ENCODE results near the gene LRRK2.

The LRRK2 gene

DNA sequence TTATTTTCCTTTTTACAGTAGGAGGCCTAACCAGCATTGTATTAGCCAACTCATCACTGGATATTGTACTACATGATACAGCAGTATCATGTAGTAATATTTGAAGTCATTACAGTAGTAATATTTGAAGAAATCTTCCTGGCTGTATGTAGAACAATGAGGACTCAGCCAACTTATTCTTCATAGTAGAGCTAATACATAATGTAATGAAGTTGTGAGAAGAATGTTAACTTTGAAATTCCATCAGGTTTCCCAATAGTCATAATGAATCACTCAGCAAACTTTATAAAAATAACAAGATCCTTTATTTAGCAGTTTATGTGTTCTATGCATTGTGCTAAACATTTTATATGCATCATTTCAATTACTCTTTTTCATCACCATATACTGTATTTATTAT, 61.8 kb downstream of the LRRK2 start (continued):
- TF ChIP-seq, protein P1, sequence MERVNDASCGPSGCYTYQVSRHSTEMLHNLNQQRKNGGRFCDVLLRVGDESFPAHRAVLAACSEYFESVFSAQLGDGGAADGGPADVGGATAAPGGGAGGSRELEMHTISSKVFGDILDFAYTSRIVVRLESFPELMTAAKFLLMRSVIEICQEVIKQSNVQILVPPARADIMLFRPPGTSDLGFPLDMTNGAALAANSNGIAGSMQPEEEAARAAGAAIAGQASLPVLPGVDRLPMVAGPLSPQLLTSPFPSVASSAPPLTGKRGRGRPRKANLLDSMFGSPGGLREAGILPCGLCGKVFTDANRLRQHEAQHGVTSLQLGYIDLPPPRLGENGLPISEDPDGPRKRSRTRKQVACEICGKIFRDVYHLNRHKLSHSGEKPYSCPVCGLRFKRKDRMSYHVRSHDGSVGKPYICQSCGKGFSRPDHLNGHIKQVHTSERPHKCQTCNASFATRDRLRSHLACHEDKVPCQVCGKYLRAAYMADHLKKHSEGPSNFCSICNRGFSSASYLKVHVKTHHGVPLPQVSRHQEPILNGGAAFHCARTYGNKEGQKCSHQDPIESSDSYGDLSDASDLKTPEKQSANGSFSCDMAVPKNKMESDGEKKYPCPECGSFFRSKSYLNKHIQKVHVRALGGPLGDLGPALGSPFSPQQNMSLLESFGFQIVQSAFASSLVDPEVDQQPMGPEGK (CRISPR knock-in tag; IDR thresholded peaks at IDR 0.05; ENCODE audit: borderline replicate concordance): no peak
- TF ChIP-seq ZNF8 (CRISPR knock-in tag; IDR thresholded peaks at IDR 0.05) (no peak), ESRRG (CRISPR knock-in tag; IDR thresholded peaks at IDR 0.05) (no peak), ZNF70 (CRISPR knock-in tag; IDR thresholded peaks at IDR 0.05) (no peak)
- TF ChIP-seq, protein P2, sequence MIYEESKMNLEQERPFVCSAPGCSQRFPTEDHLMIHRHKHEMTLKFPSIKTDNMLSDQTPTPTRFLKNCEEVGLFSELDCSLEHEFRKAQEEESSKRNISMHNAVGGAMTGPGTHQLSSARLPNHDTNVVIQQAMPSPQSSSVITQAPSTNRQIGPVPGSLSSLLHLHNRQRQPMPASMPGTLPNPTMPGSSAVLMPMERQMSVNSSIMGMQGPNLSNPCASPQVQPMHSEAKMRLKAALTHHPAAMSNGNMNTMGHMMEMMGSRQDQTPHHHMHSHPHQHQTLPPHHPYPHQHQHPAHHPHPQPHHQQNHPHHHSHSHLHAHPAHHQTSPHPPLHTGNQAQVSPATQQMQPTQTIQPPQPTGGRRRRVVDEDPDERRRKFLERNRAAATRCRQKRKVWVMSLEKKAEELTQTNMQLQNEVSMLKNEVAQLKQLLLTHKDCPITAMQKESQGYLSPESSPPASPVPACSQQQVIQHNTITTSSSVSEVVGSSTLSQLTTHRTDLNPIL (CRISPR knock-in tag; IDR thresholded peaks at IDR 0.05; ENCODE audit: low read depth): no peak

DNA sequence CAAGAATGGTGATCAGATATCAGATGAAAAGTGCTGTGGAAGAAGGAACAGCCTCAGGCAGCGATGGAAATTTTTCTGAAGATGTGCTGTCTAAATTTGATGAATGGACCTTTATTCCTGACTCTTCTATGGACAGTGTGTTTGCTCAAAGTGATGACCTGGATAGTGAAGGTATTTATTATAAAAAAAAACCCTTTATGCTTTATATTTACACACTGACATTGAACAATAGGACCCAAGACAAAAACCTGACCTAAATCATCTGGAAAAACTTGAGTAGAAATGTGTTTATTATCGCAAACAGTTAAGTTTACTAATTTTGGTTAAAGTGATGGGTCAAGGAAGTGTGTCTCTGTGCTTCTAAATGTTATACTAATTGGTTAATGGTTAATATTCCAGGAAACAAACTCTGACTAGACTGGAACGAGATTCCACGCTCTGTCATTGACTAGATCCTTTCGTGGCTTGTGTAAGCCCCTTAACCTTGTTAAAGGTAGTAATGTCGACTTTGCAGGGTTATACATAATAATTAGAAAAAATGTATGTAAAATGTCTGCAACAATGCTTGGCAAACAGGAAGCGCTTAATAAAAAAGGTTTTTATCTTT, 62.7 kb downstream of the LRRK2 start:
- TF ChIP-seq ZFP3 (CRISPR knock-in tag; IDR thresholded peaks at IDR 0.05) (no peak), TOX (CRISPR knock-in tag; IDR thresholded peaks at IDR 0.05; ENCODE audit: borderline replicate concordance) (no peak), RARB (CRISPR knock-in tag; IDR thresholded peaks at IDR 0.05) (no peak), SNAI2 (CRISPR knock-in tag; IDR thresholded peaks at IDR 0.05) (no peak), ESRRG (CRISPR knock-in tag; IDR thresholded peaks at IDR 0.05) (no peak), PPARA (CRISPR knock-in tag; IDR thresholded peaks at IDR 0.05; ENCODE audit: borderline replicate concordance) (no peak), ZNF8 (CRISPR knock-in tag; IDR thresholded peaks at IDR 0.05) (no peak), CSDC2 (CRISPR knock-in tag; IDR thresholded peaks at IDR 0.05) (no peak), ZFP30 (CRISPR knock-in tag; IDR thresholded peaks at IDR 0.05) (no peak), GLIS3 (CRISPR knock-in tag; IDR thresholded peaks at IDR 0.05) (no peak), TCF4 (CRISPR knock-in tag; IDR thresholded peaks at IDR 0.05; ENCODE audit: borderline replicate concordance) (no peak), BACH2 (CRISPR knock-in tag; IDR thresholded peaks at IDR 0.05; ENCODE audit: borderline replicate concordance) (no peak), ARNTL (CRISPR knock-in tag; IDR thresholded peaks at IDR 0.05; ENCODE audit: borderline replicate concordance, low read depth) (no peak), ZNF565 (CRISPR knock-in tag; conservative IDR thresholded peaks at IDR 0.05; ENCODE audit: low read depth) (no peak), ZNF70 (CRISPR knock-in tag; IDR thresholded peaks at IDR 0.05) (no peak), OSR1 (CRISPR knock-in tag; IDR thresholded peaks at IDR 0.05) (no peak)
- TF ChIP-seq, protein P2 (CRISPR knock-in tag; IDR thresholded peaks at IDR 0.05; ENCODE audit: low read depth): no peak
- TF ChIP-seq, protein P3, sequence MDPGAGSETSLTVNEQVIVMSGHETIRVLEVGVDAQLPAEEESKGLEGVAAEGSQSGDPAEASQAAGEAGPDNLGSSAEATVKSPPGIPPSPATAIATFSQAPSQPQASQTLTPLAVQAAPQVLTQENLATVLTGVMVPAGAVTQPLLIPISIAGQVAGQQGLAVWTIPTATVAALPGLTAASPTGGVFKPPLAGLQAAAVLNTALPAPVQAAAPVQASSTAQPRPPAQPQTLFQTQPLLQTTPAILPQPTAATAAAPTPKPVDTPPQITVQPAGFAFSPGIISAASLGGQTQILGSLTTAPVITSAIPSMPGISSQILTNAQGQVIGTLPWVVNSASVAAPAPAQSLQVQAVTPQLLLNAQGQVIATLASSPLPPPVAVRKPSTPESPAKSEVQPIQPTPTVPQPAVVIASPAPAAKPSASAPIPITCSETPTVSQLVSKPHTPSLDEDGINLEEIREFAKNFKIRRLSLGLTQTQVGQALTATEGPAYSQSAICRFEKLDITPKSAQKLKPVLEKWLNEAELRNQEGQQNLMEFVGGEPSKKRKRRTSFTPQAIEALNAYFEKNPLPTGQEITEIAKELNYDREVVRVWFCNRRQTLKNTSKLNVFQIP (CRISPR knock-in tag; IDR thresholded peaks at IDR 0.05; ENCODE audit: borderline replicate concordance, low read depth): no peak
- TF ChIP-seq, protein P1 (CRISPR knock-in tag; IDR thresholded peaks at IDR 0.05; ENCODE audit: borderline replicate concordance): no peak

DNA sequence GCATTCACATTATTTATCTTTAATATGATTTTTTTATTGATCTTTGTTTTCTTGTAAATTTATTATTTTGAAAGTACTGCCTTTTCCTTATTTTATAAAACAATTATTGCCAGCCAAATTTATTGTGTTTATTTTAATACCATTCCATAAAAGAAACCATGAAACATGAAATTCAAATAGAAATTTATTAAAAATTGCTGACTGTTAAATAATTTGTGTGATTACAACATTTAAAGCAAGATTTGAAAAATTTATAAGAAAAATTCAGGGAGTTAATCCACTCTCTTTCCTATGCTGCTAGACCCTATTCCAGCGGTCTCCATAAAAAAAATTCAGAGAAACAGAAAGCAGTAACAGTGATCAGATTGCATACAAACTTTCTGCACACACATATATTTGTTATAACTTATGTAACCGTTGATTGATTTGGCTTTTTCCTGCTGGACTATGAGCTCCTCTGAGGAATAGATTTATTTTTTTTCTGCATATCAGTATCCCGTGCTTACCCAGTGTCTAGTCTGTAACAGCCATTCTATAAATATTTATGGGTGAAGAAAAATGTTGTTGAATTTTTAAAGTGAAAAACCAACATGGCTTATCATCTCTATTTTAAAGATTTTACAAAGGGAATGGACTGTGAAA, 68.1 kb downstream of the LRRK2 start:
- no peak for ATAC-seq
- TF ChIP-seq ZNF70 (CRISPR knock-in tag; IDR thresholded peaks at IDR 0.05) (no peak), ISL1 (CRISPR knock-in tag; IDR thresholded peaks at IDR 0.05) (no peak), RARB (CRISPR knock-in tag; IDR thresholded peaks at IDR 0.05) (no peak), ZFP3 (CRISPR knock-in tag; IDR thresholded peaks at IDR 0.05) (no peak), BACH2 (CRISPR knock-in tag; IDR thresholded peaks at IDR 0.05; ENCODE audit: borderline replicate concordance) (no peak), ZNF565 (CRISPR knock-in tag; conservative IDR thresholded peaks at IDR 0.05; ENCODE audit: low read depth) (no peak)

More for the DNA sequence above, 62.7 kb downstream of the LRRK2 start:
- no peak for ATAC-seq
